HG03354 (cell line): Measurements from ENCODE around the gene OR10P1.
"Not testable (repeated sequence)": the region's sequence is repeated elsewhere in the genome, so short reads cannot be mapped to it uniquely, and the experiment has no call there.

Experiments used
- ATAC-seq: cut with Tn5 transposase; IDR thresholded peaks from one replicate; pipeline ENCODE4 v1.9.1; 2021; ENCODE audit warnings: mild to moderate bottlenecking; ENCODE audit not compliant: unreplicated experiment, poor library complexity, severe bottlenecking

OR10P1 gene

GRCh38 chr12:55636853-55637252 lies at the start of gene OR10P1:
TSS of gene OR10P1 (plus strand) at chr12:55636892. CDS start at chr12:55636892, 0 bp downstream.
- ATAC-seq = no peak

GRCh38 chr12:55590152-55590551 lies 46.5 kb upstream of the OR10P1 start:
- ATAC-seq = not testable (repeated sequence)

GRCh38 chr12:55607821-55608594 lies 28.7 kb upstream of the OR10P1 start:
- no peak for ATAC-seq

GRCh38 chr12:55610598-55610997 lies 26.1 kb upstream of the OR10P1 start:
- ATAC-seq = no peak

- no peak for ATAC-seq
Observed at GRCh38 chr12:55612646-55613045, 24.0 kb upstream of the OR10P1 start.

GRCh38 chr12:55614764-55615163 lies 21.9 kb upstream of the OR10P1 start:
- ATAC-seq = no peak

GRCh38 chr12:55619354-55620138 lies 17.1 kb upstream of the OR10P1 start:
- ATAC-seq = peak; percentile 89

GRCh38 chr12:55624056-55624455 lies 12.6 kb upstream of the OR10P1 start:
- ATAC-seq = peak; percentile 56

- no peak for ATAC-seq
Observed at GRCh38 chr12:55626154-55626553, 10.5 kb upstream of the OR10P1 start.

GRCh38 chr12:55629058-55629841 lies 7.4 kb upstream of the OR10P1 start:
- no peak for ATAC-seq

- no peak for ATAC-seq
Observed at GRCh38 chr12:55631056-55631455, 5.6 kb upstream of the OR10P1 start.

- no peak for ATAC-seq
Observed at GRCh38 chr12:55631733-55632132, 5.0 kb upstream of the OR10P1 start.

GRCh38 chr12:55633151-55633550 lies 3.5 kb upstream of the OR10P1 start:
- no peak for ATAC-seq

GRCh38 chr12:55636116-55636655 lies 506 bp upstream of the OR10P1 start:
- no peak for ATAC-seq

- ATAC-seq = no peak
Observed at GRCh38 chr12:55637467-55637866, 775 bp downstream of the OR10P1 start.

GRCh38 chr12:55641595-55641994 lies 4.9 kb downstream of the OR10P1 start:
- ATAC-seq = no peak

- no peak for ATAC-seq
Observed at GRCh38 chr12:55642267-55642666, 5.6 kb downstream of the OR10P1 start.

GRCh38 chr12:55642669-55643068 lies 6.0 kb downstream of the OR10P1 start:
- peak; percentile 44 for ATAC-seq

- ATAC-seq = no peak
Observed at GRCh38 chr12:55644591-55644990, 7.9 kb downstream of the OR10P1 start.

GRCh38 chr12:55647027-55647426 lies 10.3 kb downstream of the OR10P1 start:
- ATAC-seq = no peak
